Tibial nerve (tissue), 4 donors: ENCODE measurements around the gene RALA.

Experiments used
- EP300 ChIP-seq, 2 donors: sonication (generic); formaldehyde crosslinking; IDR thresholded peaks; one replicate each; pipeline ENCODE4 v1.6.1; 2017; ENCODE audit warnings: antibody characterized with exemption in 2 of 2, mild to moderate bottlenecking in 1 of 2
- POLR2A ChIP-seq, 2 donors: fragments of 450-650 bp; IDR thresholded peaks; one replicate each; pipeline ENCODE4 v1.6.1; 2017; ENCODE audit warnings: antibody characterized with exemption in 2 of 2, mild to moderate bottlenecking in 2 of 2, moderate library complexity in 2 of 2
- TF ChIP-seq, protein P1 (sequence below), 5 experiments: fragments of 200-600 bp in 3 of 5; fragments of 450-650 bp in 2 of 5; sonication (generic) in 3 of 5; IDR thresholded peaks; one replicate each; pipeline ENCODE4 v1.5.1; 2016 to 2019; ENCODE audit warnings: antibody characterized with exemption in 5 of 5, mild to moderate bottlenecking in 3 of 5, moderate library complexity in 2 of 5

DNA sequence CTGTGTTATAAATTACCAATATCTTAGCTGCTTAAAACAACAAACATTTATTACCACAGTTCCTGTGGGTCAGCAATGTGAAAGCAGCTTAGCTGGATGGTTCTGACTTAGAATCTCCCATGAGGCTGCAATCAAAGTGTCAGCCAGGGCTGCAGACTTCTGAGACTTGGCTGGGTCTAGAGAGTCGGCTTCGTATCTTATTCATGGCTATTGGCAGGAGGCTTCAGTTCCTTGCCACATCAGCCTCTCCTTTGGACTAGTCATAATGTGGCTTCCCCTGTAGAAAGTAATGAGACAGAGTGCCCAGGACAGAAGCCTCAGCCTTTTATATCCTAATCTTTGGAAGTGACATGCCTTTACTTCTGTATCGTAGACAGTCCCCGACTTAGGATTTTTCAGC lies 27.3 kb downstream of the RALA start:
- no peak for TF ChIP-seq POLR2A (IDR thresholded peaks at IDR 0.05)
- TF ChIP-seq, protein P1, sequence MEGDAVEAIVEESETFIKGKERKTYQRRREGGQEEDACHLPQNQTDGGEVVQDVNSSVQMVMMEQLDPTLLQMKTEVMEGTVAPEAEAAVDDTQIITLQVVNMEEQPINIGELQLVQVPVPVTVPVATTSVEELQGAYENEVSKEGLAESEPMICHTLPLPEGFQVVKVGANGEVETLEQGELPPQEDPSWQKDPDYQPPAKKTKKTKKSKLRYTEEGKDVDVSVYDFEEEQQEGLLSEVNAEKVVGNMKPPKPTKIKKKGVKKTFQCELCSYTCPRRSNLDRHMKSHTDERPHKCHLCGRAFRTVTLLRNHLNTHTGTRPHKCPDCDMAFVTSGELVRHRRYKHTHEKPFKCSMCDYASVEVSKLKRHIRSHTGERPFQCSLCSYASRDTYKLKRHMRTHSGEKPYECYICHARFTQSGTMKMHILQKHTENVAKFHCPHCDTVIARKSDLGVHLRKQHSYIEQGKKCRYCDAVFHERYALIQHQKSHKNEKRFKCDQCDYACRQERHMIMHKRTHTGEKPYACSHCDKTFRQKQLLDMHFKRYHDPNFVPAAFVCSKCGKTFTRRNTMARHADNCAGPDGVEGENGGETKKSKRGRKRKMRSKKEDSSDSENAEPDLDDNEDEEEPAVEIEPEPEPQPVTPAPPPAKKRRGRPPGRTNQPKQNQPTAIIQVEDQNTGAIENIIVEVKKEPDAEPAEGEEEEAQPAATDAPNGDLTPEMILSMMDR (IDR thresholded peaks at IDR 0.05) = no peak
- no peak for TF ChIP-seq EP300 (IDR thresholded peaks at IDR 0.05)
